HFFc6 (cell line): ENCODE data around the gene USB1. TPM values are rescaled to one million over a fixed set of nuclear protein-coding genes. Genes with fewer than 3 reads are reported as not detected.

Experiments used
- DNase-seq: peaks from one replicate; pipeline ENCODE4 v3.0.0-alpha.2; 2018
- H3K27ac Mint-ChIP-seq: 2 replicates; pipeline ENCODE4 v1.8.0; 2020; ENCODE audit warnings: mild to moderate bottlenecking, mixed read lengths
- H3K27me3 Mint-ChIP-seq: 2 replicates; pipeline ENCODE4 v1.8.0; 2021; ENCODE audit warnings: mild to moderate bottlenecking, moderate library complexity, mixed read lengths; ENCODE audit not compliant: insufficient read depth
- H3K36me3 Mint-ChIP-seq: 2 replicates; pipeline ENCODE4 v1.8.0; 2021; ENCODE audit warnings: low read depth, mixed read lengths
- H3K4me1 Mint-ChIP-seq: 2 replicates; pipeline ENCODE4 v1.8.0; 2020; ENCODE audit warnings: low read depth, mixed read lengths
- H3K4me3 Mint-ChIP-seq: 2 replicates; pipeline ENCODE4 v1.8.0; 2020; ENCODE audit warnings: mild to moderate bottlenecking, moderate library complexity, mixed read lengths
- H3K9me3 Mint-ChIP-seq: 2 replicates; pipeline ENCODE4 v1.8.0; 2020; ENCODE audit warnings: mild to moderate bottlenecking, mixed read lengths
- total RNA-seq, 6 experiments: library from RNA; stranded (reverse); fragmentation: NEBNext Ultra II Directional; extraction: Animal tissue kit (Norgen Biotek cat#: 25700); gene quantifications; 2 replicates in 1 of 6; 3 replicates in 5 of 6; pipeline ENCODE4 v1.2.3, GENCODE V29; 2021
- TF ChIP-seq, protein P1 (sequence below): fragments of 200-600 bp; sonication (generic); IDR thresholded peaks from 2 replicates; pipeline ENCODE4 v1.5.0; 2021; ENCODE audit warnings: antibody characterized with exemption, mild to moderate bottlenecking

USB1 gene
- total RNA-seq, 6 experiments from 2014 or later = 62.9 to 88.3 (median 76.3) TPM

DNA sequence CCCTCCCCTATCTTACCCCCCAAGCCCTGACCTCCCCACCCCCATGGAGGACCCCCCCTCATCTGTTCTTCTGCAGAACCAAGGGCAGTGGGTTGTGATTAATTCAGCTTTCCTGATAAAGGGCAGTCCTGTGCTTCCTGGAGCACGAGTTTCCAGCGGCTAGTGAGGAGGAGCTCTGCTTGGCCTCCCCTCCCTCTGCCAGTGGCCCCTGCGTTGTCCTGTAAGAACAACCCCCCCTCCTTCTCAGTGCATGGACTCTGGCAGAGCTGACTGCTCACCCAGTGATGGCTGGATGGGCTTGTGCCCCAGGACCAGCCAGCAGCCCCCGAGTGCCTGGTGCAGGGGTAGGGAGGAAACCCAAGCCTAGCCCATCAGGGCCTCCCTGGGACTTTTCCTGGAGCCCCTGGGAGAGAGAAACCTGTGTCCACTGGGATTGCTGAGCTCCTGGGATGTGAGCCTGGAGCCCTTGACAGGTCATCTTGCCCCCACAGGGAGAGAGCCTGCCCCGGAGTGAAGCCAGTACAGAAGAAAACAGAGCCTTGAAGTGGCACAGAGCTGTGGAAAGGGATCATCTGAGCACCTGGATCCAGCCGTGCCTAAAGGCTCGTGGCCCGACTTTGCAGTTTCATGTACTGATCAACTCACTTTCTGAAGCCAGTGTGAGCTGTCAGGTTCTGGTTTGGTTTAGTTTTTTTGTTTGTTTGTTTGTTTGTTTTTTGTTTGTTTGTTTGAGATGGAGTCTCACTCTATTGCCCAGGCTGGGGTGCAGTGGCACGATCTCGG is 50.8 kb downstream of the USB1 start:
- Mint-ChIP-seq H3K9me3 (no peaks in the 10 kb centered on the region), H3K36me3 (no peaks in the 10 kb centered on the region), H3K4me3 (no peak overlapping the region), H3K4me1 (no peaks in the 10 kb centered on the region), H3K27me3 (peaks cover 13% of the 10 kb centered on the region), H3K27ac (no peak overlapping the region)
- no peak for DNase-seq
- TF ChIP-seq, protein P1, sequence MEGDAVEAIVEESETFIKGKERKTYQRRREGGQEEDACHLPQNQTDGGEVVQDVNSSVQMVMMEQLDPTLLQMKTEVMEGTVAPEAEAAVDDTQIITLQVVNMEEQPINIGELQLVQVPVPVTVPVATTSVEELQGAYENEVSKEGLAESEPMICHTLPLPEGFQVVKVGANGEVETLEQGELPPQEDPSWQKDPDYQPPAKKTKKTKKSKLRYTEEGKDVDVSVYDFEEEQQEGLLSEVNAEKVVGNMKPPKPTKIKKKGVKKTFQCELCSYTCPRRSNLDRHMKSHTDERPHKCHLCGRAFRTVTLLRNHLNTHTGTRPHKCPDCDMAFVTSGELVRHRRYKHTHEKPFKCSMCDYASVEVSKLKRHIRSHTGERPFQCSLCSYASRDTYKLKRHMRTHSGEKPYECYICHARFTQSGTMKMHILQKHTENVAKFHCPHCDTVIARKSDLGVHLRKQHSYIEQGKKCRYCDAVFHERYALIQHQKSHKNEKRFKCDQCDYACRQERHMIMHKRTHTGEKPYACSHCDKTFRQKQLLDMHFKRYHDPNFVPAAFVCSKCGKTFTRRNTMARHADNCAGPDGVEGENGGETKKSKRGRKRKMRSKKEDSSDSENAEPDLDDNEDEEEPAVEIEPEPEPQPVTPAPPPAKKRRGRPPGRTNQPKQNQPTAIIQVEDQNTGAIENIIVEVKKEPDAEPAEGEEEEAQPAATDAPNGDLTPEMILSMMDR = no peak

- Mint-ChIP-seq H3K27ac (no peak overlapping the region), H3K4me3 (no peak overlapping the region), H3K4me1 (no peaks in the 10 kb centered on the region), H3K27me3 (peaks cover 18% of the 10 kb centered on the region), H3K36me3 (no peaks in the 10 kb centered on the region), H3K9me3 (no peaks in the 10 kb centered on the region)
- DNase-seq = no peak
- TF ChIP-seq, protein P1 = no peak
These were observed 52.4 kb downstream of the USB1 start for GRCh38 chr16:58053682-58054005.

- H3K27me3 Mint-ChIP-seq = peaks cover 17% of the 10 kb centered on the region
- no peak overlapping the region for H3K4me3 Mint-ChIP-seq
- no peaks in the 10 kb centered on the region for H3K36me3 Mint-ChIP-seq
- no peak overlapping the region for H3K27ac Mint-ChIP-seq
- no peaks in the 10 kb centered on the region for H3K9me3 Mint-ChIP-seq
- no peak for DNase-seq
- no peaks in the 10 kb centered on the region for H3K4me1 Mint-ChIP-seq
- TF ChIP-seq, protein P1 = no peak
These were observed 53.1 kb downstream of the USB1 start for GRCh38 chr16:58054289-58054688.

DNA sequence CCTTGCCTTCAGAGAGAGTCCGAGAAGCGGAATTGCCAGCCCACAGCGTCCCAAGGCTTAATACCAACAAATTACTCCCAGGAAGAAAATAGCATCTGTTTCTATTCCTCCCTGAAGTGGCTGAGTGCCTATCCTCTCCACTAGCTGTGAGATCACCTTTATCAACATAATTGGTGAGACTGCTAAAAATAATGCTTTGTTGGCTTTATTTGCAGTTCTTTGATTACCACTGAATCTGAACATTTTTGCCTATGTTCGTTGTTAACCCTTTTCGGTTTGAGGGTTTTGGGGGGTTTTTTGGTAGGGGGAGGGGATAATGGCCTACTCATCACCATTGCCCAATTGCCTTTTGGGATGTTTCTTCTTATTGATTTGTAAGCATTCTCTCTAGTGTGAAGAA is 55.4 kb downstream of the USB1 start:
- Mint-ChIP-seq H3K4me1 (no peaks in the 10 kb centered on the region), H3K4me3 (no peak overlapping the region), H3K27me3 (peaks cover 9% of the 10 kb centered on the region), H3K27ac (no peak overlapping the region), H3K36me3 (no peaks in the 10 kb centered on the region), H3K9me3 (no peaks in the 10 kb centered on the region)
- TF ChIP-seq, protein P1 = no peak
- no peak for DNase-seq

GRCh38 chr16:58057121-58057520 is 55.9 kb downstream of the USB1 start:
- H3K27me3 Mint-ChIP-seq = peaks cover 9% of the 10 kb centered on the region
- no peaks in the 10 kb centered on the region for H3K4me1 Mint-ChIP-seq
- H3K4me3 Mint-ChIP-seq = no peak overlapping the region
- TF ChIP-seq, protein P1 = no peak
- DNase-seq = no peak
- H3K36me3 Mint-ChIP-seq = no peaks in the 10 kb centered on the region
- H3K9me3 Mint-ChIP-seq = no peaks in the 10 kb centered on the region
- H3K27ac Mint-ChIP-seq = no peak overlapping the region
